Breast epithelium (tissue), 4 donors: Measurements from ENCODE around the gene PNPLA6. TPM values are rescaled to one million over a fixed set of nuclear protein-coding genes. Genes with fewer than 3 reads are reported as not detected.

ENCODE experiments used
- DNase-seq, 2 donors: peaks; one replicate each; pipeline ENCODE4 v3.0.0-alpha.2; 2019; ENCODE audit warnings: low spot score in 2 of 2
- H3K27ac ChIP-seq, 2 donors: fragments of 200-600 bp; sonication (generic) in 1 of 2; one replicate each; pipeline ENCODE4 v1.5.1; 2016 to 2019; ENCODE audit warnings: mild to moderate bottlenecking in 1 of 2
- H3K27me3 ChIP-seq, 2 donors: fragments of 200-600 bp; sonication (generic) in 1 of 2; one replicate each; pipeline versions ENCODE4 v1.5.1 to v1.6.0; 2017 to 2019; ENCODE audit warnings: control low read depth in 1 of 2, mild to moderate bottlenecking in 1 of 2
- H3K36me3 ChIP-seq: fragments of 200-600 bp; one replicate; pipeline ENCODE4 v1.5.1; 2019
- H3K4me1 ChIP-seq, 2 donors: fragments of 200-600 bp; sonication (generic); one replicate each; pipeline ENCODE4 v1.5.1; 2016 to 2019; ENCODE audit warnings: control low read depth in 1 of 2
- H3K4me3 ChIP-seq, 3 donors: fragments of 200-600 bp; sonication (generic); 1 replicate in 2 of 3; 2 replicates in 1 of 3; pipeline ENCODE4 v1.5.1; 2016 to 2019; ENCODE audit warnings: mild to moderate bottlenecking in 3 of 3, moderate library complexity in 2 of 3
- H3K9me3 ChIP-seq, 2 donors: fragments of 200-600 bp; sonication (generic) in 1 of 2; one replicate each; pipeline ENCODE4 v1.5.1; 2016 to 2019; ENCODE audit warnings: control low read depth in 1 of 2
- CTCF ChIP-seq, 3 donors: fragments of 450-650 bp; IDR thresholded peaks; one replicate each; pipeline ENCODE4 v1.5.1; 2016 to 2017; ENCODE audit warnings: antibody characterized with exemption in 3 of 3, mild to moderate bottlenecking in 3 of 3, moderate library complexity in 3 of 3
- POLR2A ChIP-seq: fragments of 450-650 bp; IDR thresholded peaks from one replicate; pipeline ENCODE4 v1.6.1; 2016; ENCODE audit warnings: antibody characterized with exemption, mild to moderate bottlenecking, moderate library complexity
- POLR2AphosphoS5 ChIP-seq, 3 donors: sonication (generic); formaldehyde crosslinking; IDR thresholded peaks; one replicate each; pipeline ENCODE4 v1.6.1; 2017; ENCODE audit warnings: antibody characterized with exemption in 3 of 3
- intact Hi-C: fragments of 100-400 bp; cut with DNase I; formaldehyde crosslinking; loops from one replicate; pipeline ENCODE4 v1.15.1; 2023; ENCODE audit warnings: low total_unique reads
- total RNA-seq, 3 donors: library from RNA; depleted of rRNA; stranded (reverse); fragments of >200 nt; gene quantifications; one replicate each; pipeline ENCODE4 v1.1.0, GENCODE V29; 2016

Gene PNPLA6
- total RNA-seq, 3 donors from 2014 or later, result 35.8 to 56.4 (median 45.8) TPM

GRCh38 chr19:7528192-7528519 is 7.4 kb upstream of the PNPLA6 start:
- no peak overlapping the region for H3K4me3 ChIP-seq
- no peak for DNase-seq
- TF ChIP-seq CTCF (IDR thresholded peaks at IDR 0.05) (no peak), POLR2A (no peak), POLR2AphosphoS5 (IDR thresholded peaks at IDR 0.05) (no peak)
- intact Hi-C loops, result no loop called here
- H3K27ac ChIP-seq, result no peak overlapping the region
- no peaks in the 10 kb centered on the region for H3K36me3 ChIP-seq
- no peaks in the 10 kb centered on the region for H3K27me3 ChIP-seq
- H3K9me3 ChIP-seq, result no peaks in the 10 kb centered on the region
- H3K4me1 ChIP-seq, result peaks cover 4 to 5% of the 10 kb centered on the region in 2 donors

GRCh38 chr19:7528522-7529245 is 6.8 kb upstream of the PNPLA6 start:
- H3K27ac ChIP-seq, result no peak overlapping the region
- H3K9me3 ChIP-seq, result no peaks in the 10 kb centered on the region
- TF ChIP-seq POLR2AphosphoS5 (IDR thresholded peaks at IDR 0.05) (no peak), POLR2A (no peak)
- H3K27me3 ChIP-seq, result no peaks in the 10 kb centered on the region
- DNase-seq, result no peak
- no peaks in the 10 kb centered on the region for H3K36me3 ChIP-seq
- H3K4me1 ChIP-seq, result no peaks in the 10 kb centered on the region
- no peak overlapping the region for H3K4me3 ChIP-seq
- intact Hi-C loops, result no loop called here

GRCh38 chr19:7529246-7529600 is 6.3 kb upstream of the PNPLA6 start:
- TF ChIP-seq POLR2A, result no peak
- no peak for TF ChIP-seq CTCF (IDR thresholded peaks at IDR 0.05)
- no peak for TF ChIP-seq POLR2AphosphoS5 (IDR thresholded peaks at IDR 0.05)
- Histone ChIP-seq H3K9me3 (no peaks in the 10 kb centered on the region), H3K36me3 (no peaks in the 10 kb centered on the region), H3K4me3 (no peak overlapping the region), H3K27ac (no peak overlapping the region), H3K27me3 (no peaks in the 10 kb centered on the region), H3K4me1 (no peaks in the 10 kb centered on the region)
- intact Hi-C loops, result no loop called here
- no peak for DNase-seq

GRCh38 chr19:7529610-7530490 is 5.7 kb upstream of the PNPLA6 start:
- no peaks in the 10 kb centered on the region for H3K27me3 ChIP-seq
- no peak for TF ChIP-seq POLR2A
- no peak overlapping the region for H3K4me3 ChIP-seq
- intact Hi-C loops, result no loop called here
- DNase-seq, result no peak
- no peaks in the 10 kb centered on the region for H3K4me1 ChIP-seq
- no peak overlapping the region for H3K27ac ChIP-seq
- H3K36me3 ChIP-seq, result no peaks in the 10 kb centered on the region
- H3K9me3 ChIP-seq, result no peaks in the 10 kb centered on the region

- peak overlapping the region; percentile 85 to 87 (median 86) for H3K4me3 ChIP-seq
- no peaks in the 10 kb centered on the region for H3K27me3 ChIP-seq
- H3K9me3 ChIP-seq, result no peaks in the 10 kb centered on the region
- no peaks in the 10 kb centered on the region for H3K36me3 ChIP-seq
- peak overlapping the region; percentile 89 to 94 for H3K27ac ChIP-seq
- H3K4me1 ChIP-seq, result peaks cover 0 to 3% of the 10 kb centered on the region in 2 donors
- TF ChIP-seq POLR2A (no peak), CTCF (IDR thresholded peaks at IDR 0.05) (no peak), POLR2AphosphoS5 (IDR thresholded peaks at IDR 0.05) (no peak)
- intact Hi-C loops, result no loop called here
- DNase-seq, result peak in 1 of 2 donors; percentile 52
Measured at GRCh38 chr19:7533281-7533885, 2.1 kb upstream of the PNPLA6 start.
